Spleen (tissue), 7 donors: Measurements from ENCODE around the gene ANKRD33.

Experiments used
- POLR2A ChIP-seq, 3 donors: fragments of 450-650 bp; IDR thresholded peaks; one replicate each; pipeline ENCODE4 v1.5.1; 2017; ENCODE audit warnings: antibody characterized with exemption in 3 of 3, mild to moderate bottlenecking in 1 of 3
- POLR2AphosphoS5 ChIP-seq, 3 donors: sonication (generic); formaldehyde crosslinking; IDR thresholded peaks; one replicate each; pipeline ENCODE4 v1.5.1; 2017; ENCODE audit warnings: antibody characterized with exemption in 3 of 3
- TF ChIP-seq, protein P1 (sequence below), 11 experiments: fragments of 200-600 bp in 7 of 11; fragments of 450-650 bp in 4 of 11; sonication (generic) in 4 of 11; IDR thresholded peaks in 8 of 11; conservative IDR thresholded peaks in 3 of 11; 1 replicate in 7 of 11; 2 replicates in 4 of 11; pipeline versions ENCODE4 v1.4.0 to v1.8.0; 2016 to 2021; ENCODE audit warnings: antibody characterized with exemption in 11 of 11, inconsistent platforms in 4 of 11, mild to moderate bottlenecking in 1 of 11
- donor health status: DM: no; HTN: no; CAD: no; lungs with moderate emphysema.
- donor health status: DM: no; HTN: no; CAD: no.
- donor health status: DM: no; HTN: no; CAD: no.

GRCh38 chr12:51888316-51889215 is 663 bp downstream of the ANKRD33 start:
- TF ChIP-seq, protein P1, sequence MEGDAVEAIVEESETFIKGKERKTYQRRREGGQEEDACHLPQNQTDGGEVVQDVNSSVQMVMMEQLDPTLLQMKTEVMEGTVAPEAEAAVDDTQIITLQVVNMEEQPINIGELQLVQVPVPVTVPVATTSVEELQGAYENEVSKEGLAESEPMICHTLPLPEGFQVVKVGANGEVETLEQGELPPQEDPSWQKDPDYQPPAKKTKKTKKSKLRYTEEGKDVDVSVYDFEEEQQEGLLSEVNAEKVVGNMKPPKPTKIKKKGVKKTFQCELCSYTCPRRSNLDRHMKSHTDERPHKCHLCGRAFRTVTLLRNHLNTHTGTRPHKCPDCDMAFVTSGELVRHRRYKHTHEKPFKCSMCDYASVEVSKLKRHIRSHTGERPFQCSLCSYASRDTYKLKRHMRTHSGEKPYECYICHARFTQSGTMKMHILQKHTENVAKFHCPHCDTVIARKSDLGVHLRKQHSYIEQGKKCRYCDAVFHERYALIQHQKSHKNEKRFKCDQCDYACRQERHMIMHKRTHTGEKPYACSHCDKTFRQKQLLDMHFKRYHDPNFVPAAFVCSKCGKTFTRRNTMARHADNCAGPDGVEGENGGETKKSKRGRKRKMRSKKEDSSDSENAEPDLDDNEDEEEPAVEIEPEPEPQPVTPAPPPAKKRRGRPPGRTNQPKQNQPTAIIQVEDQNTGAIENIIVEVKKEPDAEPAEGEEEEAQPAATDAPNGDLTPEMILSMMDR (IDR thresholded peaks at IDR 0.05 in 8 of 11, conservative IDR thresholded peaks at IDR 0.05 in 3 of 11): no peak
- TF ChIP-seq POLR2AphosphoS5 (IDR thresholded peaks at IDR 0.05) (no peak), POLR2A (IDR thresholded peaks at IDR 0.05) (no peak)
